ENCODE results near the gene KIAA1755. TPM values are rescaled to one million over a fixed set of nuclear protein-coding genes. Genes with fewer than 3 reads are reported as not detected.

The KIAA1755 gene, protein sequence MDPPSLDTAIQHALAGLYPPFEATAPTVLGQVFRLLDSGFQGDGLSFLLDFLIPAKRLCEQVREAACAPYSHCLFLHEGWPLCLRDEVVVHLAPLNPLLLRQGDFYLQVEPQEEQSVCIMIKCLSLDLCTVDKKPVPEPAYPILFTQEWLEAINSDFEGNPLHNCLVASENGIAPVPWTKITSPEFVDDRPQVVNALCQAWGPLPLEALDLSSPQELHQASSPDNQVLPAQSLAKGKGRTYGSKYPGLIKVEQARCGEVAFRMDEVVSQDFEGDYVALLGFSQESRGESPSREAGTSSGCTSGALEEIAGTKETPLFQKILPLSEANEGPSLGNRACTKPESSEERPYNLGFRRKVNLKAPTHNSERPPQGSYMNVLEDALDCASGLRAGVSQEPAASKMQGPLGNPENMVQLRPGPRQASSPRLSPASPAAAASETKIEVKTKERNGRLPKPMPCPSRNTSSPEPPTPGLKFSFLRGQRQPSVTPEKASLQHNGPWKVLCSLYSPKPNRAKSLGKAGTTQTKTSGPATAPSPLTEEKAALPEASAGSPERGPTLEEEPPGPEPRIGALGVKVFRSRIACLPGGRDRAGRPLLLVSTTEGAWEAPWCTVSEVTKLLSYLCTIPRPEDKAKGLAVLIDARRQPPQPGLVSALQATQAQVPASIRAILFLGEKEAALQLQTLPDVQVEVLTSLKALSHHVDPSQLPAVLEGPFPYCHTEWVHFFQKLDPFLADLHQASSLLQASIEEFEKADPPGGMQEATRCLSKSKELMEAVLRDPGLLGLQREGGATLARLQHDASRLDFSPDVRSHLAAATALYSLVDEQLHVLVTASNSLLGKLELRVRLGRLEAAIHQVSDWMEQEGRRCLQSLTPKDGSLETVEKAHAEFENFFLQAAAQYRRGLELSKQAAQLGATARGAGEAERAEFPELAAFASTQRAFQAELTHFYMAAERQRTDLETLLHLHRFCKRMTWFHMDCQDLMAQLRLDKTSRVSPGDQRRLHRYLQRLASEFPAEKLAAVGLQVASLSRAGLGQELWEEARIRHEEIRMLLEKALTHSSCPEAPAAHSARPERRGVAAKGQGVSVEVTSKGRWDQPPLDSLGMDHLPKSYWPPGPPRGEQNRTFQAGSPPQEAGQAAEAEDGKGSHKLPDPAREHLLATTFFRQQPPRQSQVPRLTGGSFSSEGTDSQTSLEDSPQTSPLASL
- total RNA-seq: not detected in 2 replicates

DNA sequence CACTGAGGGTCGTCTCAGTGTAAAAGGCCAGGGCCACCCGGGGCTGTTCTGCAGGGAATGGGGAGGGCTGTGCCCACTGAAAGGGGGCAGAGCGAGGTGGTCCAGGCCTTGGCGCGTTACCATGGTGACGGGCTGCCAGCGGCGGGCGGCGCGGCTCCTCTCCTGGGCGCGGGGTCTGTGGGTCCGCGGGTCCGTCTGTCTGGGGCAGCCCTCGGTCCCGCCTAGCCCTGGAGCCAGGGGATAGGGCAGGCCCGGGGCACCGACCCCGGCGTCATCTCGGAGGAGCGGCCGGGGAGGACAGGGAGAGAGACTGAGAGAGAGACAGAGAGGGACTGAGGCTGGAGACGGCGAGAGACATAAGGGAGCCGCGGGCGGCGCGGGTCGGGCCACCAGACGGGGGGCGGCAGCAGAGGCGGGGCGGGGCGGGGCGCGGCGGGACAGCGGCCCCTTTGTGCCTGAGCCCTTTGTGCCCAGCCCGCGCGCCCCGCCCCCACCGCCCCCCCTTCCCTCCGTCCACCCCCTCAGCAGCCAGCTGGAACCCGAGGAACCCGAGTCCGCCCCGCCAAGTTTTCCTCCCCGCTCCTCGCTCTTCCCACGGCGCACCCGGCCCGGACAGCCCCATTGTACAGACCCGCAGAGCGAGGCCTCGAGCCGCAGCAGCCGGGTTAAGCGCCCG is at the start of gene KIAA1755:
Gene KIAA1755, minus strand, starts transcription at position 358 of the 676 bp plus-strand sequence. Its CDS starts 235 bp downstream, at position 123.
- H3K9me3 Mint-ChIP-seq: no peaks in the 10 kb centered on the region
- H3K36me3 Mint-ChIP-seq (ENCODE audit: low read depth): no peaks in the 10 kb centered on the region
- no peak within 1 kb of the TSS for H3K27ac Mint-ChIP-seq
- H3K27me3 Mint-ChIP-seq: peaks cover 47% of the 10 kb centered on the region
- intact Hi-C loops (cut with micrococcal nuclease): no loop called here
- H3K4me3 Mint-ChIP-seq: no peak within 1 kb of the TSS
- H3K4me1 Mint-ChIP-seq: no peaks in the 10 kb centered on the region
- no peak for DNase-seq

DNA sequence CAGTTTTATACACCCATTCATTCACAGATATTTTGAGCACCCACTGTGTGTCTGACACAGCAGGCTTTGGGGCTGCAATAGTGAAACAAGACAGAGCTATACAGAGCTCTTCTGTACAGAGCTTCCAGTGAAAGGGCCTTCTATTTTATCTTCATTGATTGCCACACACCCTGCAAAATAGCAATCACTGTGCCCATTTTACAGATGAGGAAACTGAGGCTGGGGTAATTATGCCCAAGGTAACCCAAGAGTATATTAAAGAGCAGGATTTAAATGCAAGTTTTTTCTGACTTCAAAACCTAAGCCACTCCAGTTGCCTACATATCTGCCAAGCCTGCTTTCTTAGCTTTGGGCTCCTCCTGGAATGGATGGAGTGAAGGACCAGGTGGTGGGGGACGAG is 47.9 kb upstream of the KIAA1755 start:
- Mint-ChIP-seq H3K36me3 (ENCODE audit: low read depth) (no peaks in the 10 kb centered on the region), H3K9me3 (no peaks in the 10 kb centered on the region), H3K27ac (no peak overlapping the region), H3K4me3 (no peak overlapping the region), H3K27me3 (peaks cover 15% of the 10 kb centered on the region), H3K4me1 (peaks cover 12% of the 10 kb centered on the region)
- intact Hi-C loops (cut with micrococcal nuclease): no loop called here
- DNase-seq: no peak

- Mint-ChIP-seq H3K27ac (no peak overlapping the region), H3K9me3 (no peaks in the 10 kb centered on the region), H3K36me3 (ENCODE audit: low read depth) (no peaks in the 10 kb centered on the region), H3K4me3 (no peak overlapping the region), H3K4me1 (peaks cover 12% of the 10 kb centered on the region), H3K27me3 (peaks cover 19% of the 10 kb centered on the region)
- intact Hi-C loops (cut with micrococcal nuclease): no loop called here
- no peak for DNase-seq
Measured at GRCh38 chr20:38308047-38308438, 47.5 kb upstream of the KIAA1755 start.

GRCh38 chr20:38307371-38308046 is 47.0 kb upstream of the KIAA1755 start:
- no peak overlapping the region for H3K27ac Mint-ChIP-seq
- intact Hi-C loops (cut with micrococcal nuclease): no loop called here
- H3K4me3 Mint-ChIP-seq: no peak overlapping the region
- no peaks in the 10 kb centered on the region for H3K36me3 Mint-ChIP-seq (ENCODE audit: low read depth)
- peaks cover 12% of the 10 kb centered on the region for H3K4me1 Mint-ChIP-seq
- no peaks in the 10 kb centered on the region for H3K9me3 Mint-ChIP-seq
- no peak for DNase-seq
- H3K27me3 Mint-ChIP-seq: peaks cover 24% of the 10 kb centered on the region

DNA sequence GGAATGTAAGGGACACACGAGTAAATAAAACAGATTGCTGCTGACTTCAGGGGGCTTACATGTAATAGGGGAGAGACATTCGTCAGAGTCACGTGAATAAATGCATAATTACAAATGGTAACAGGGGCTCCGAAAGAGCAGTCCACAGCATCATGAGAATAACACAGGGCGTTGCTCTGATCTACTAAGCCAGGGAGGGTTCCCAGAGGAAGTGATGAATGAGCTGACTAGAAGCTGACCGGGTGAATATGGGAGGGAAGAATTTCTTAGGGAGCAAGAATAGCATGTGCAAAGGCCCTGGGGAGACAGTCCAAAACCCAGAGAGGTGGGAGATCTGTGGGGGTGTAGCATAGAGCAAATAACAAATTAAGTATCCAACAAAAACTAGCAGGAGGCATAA is 45.8 kb upstream of the KIAA1755 start:
- no peak for DNase-seq
- Mint-ChIP-seq H3K4me3 (no peak overlapping the region), H3K27me3 (peaks cover 33% of the 10 kb centered on the region), H3K27ac (no peak overlapping the region), H3K9me3 (no peaks in the 10 kb centered on the region), H3K4me1 (peaks cover 12% of the 10 kb centered on the region), H3K36me3 (ENCODE audit: low read depth) (no peaks in the 10 kb centered on the region)
- intact Hi-C loops (cut with micrococcal nuclease): no loop called here

- Mint-ChIP-seq H3K36me3 (ENCODE audit: low read depth) (no peaks in the 10 kb centered on the region), H3K27ac (no peak overlapping the region), H3K27me3 (peaks cover 38% of the 10 kb centered on the region), H3K4me3 (no peak overlapping the region), H3K9me3 (no peaks in the 10 kb centered on the region), H3K4me1 (peaks cover 12% of the 10 kb centered on the region)
- intact Hi-C loops (cut with micrococcal nuclease): no loop called here
- DNase-seq: no peak
Measured at GRCh38 chr20:38305541-38305940, 45.0 kb upstream of the KIAA1755 start.

- no peaks in the 10 kb centered on the region for H3K9me3 Mint-ChIP-seq
- H3K4me1 Mint-ChIP-seq: peaks cover 12% of the 10 kb centered on the region
- H3K27ac Mint-ChIP-seq: no peak overlapping the region
- no peaks in the 10 kb centered on the region for H3K36me3 Mint-ChIP-seq (ENCODE audit: low read depth)
- H3K27me3 Mint-ChIP-seq: peaks cover 40% of the 10 kb centered on the region
- DNase-seq: peak; percentile 70
- intact Hi-C loops (cut with micrococcal nuclease): no loop called here
- no peak overlapping the region for H3K4me3 Mint-ChIP-seq
Measured at GRCh38 chr20:38304845-38305447, 44.4 kb upstream of the KIAA1755 start.

DNA sequence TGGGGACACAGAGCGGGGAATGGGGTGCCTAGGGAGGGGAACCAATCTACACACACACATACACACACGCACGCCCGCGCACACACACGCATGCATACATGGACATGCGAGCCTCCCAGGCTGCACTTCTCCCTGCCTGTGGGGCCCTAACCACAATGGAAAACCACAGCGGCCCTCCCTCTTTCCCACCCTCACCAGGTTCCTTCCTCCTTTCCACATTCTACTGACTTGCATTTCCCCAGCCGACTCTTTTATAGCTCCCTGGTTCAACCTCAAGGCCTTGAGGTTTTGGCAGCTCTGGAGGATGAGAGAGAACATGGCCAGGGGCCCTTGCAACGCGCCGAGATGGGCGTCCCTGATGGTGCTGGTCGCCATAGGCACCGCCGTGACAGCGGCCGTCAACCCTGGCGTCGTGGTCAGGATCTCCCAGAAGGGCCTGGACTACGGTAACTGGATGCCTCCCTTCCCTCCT is 43.4 kb upstream of the KIAA1755 start, which contains the start of gene BPI:
Gene BPI, plus strand, starts transcription at position 249 of the 472 bp plus-strand sequence. Its CDS starts 68 bp downstream, at position 317.
- Mint-ChIP-seq H3K36me3 (ENCODE audit: low read depth) (no peaks in the 10 kb centered on the region), H3K4me3 (no peak within 1 kb of the TSS), H3K9me3 (no peaks in the 10 kb centered on the region), H3K27me3 (peaks cover 40% of the 10 kb centered on the region), H3K27ac (no peak within 1 kb of the TSS), H3K4me1 (peaks cover 12% of the 10 kb centered on the region)
- intact Hi-C loops (cut with micrococcal nuclease): no loop called here
- peak; percentile 58 for DNase-seq

DNA sequence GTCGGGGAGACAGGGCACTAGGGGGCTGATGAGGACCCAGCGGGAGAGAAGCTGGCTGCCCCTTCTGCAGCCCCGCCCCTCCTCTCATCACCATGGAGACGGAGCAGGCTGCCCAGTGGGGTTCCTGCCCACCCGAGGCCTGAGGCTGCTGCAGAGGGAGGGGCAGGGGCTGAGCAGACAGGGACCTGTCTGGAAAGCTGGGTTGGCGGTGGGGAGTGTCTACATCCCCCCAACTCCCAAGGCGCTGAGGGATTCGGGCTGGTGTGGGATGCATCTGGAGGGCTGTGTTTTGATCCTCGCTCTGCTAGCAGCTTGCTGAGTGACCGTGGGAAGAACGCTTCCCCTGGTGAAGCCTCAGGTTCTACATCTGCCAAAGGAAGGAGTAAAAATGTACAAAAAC is 42.3 kb upstream of the KIAA1755 start:
- no peaks in the 10 kb centered on the region for H3K36me3 Mint-ChIP-seq (ENCODE audit: low read depth)
- intact Hi-C loops (cut with micrococcal nuclease): no loop called here
- no peaks in the 10 kb centered on the region for H3K9me3 Mint-ChIP-seq
- no peak overlapping the region for H3K4me3 Mint-ChIP-seq
- H3K4me1 Mint-ChIP-seq: peaks cover 9% of the 10 kb centered on the region
- DNase-seq: no peak
- peaks cover 40% of the 10 kb centered on the region for H3K27me3 Mint-ChIP-seq
- H3K27ac Mint-ChIP-seq: no peak overlapping the region

- intact Hi-C loops (cut with micrococcal nuclease): no loop called here
- DNase-seq: no peak
- Mint-ChIP-seq H3K36me3 (ENCODE audit: low read depth) (no peaks in the 10 kb centered on the region), H3K27me3 (peaks cover 40% of the 10 kb centered on the region), H3K4me1 (peaks cover 7% of the 10 kb centered on the region), H3K9me3 (no peaks in the 10 kb centered on the region), H3K4me3 (no peak overlapping the region), H3K27ac (no peak overlapping the region)
Measured at GRCh38 chr20:38301309-38301708, 40.8 kb upstream of the KIAA1755 start.

GRCh38 chr20:38300438-38300837 is 39.9 kb upstream of the KIAA1755 start:
- H3K27ac Mint-ChIP-seq: no peak overlapping the region
- peaks cover 40% of the 10 kb centered on the region for H3K27me3 Mint-ChIP-seq
- DNase-seq: no peak
- no peaks in the 10 kb centered on the region for H3K9me3 Mint-ChIP-seq
- H3K4me3 Mint-ChIP-seq: no peak overlapping the region
- intact Hi-C loops (cut with micrococcal nuclease): no loop called here
- no peaks in the 10 kb centered on the region for H3K36me3 Mint-ChIP-seq (ENCODE audit: low read depth)
- peaks cover 7% of the 10 kb centered on the region for H3K4me1 Mint-ChIP-seq

DNA sequence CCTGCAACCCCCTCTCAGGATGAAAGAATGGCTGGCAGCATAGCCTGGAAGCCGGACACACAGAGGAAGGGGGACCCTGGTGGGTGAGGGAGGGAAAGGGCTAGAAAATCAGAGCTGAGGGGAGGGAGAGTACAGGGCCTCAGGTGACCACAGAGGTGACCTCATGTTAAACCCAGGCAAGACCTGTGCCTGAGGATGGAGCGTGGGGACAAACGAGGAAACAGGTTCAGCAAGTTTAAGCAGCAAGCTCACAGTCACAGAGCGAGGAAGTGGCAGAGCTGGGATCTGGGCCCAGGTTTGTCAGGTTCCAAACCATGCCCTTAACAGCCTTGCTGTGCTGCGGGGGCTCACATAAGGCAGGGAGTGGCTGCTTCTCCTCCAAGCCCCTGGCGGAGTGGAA is 39.4 kb upstream of the KIAA1755 start:
- H3K36me3 Mint-ChIP-seq (ENCODE audit: low read depth): no peaks in the 10 kb centered on the region

More for the DNA sequence above, 39.4 kb upstream of the KIAA1755 start:
- DNase-seq: no peak
- Mint-ChIP-seq H3K4me3 (no peak overlapping the region), H3K27ac (no peak overlapping the region), H3K4me1 (peaks cover 7% of the 10 kb centered on the region), H3K27me3 (peaks cover 40% of the 10 kb centered on the region), H3K9me3 (no peaks in the 10 kb centered on the region)
- intact Hi-C loops (cut with micrococcal nuclease): no loop called here

Measured in activated CD4-positive, alpha-beta T cell treated with anti-CD3 and anti-CD28 coated beads, Interleukin-2, amount 10 ng/mL, durations not matched to agents 24 days and 14 days (primary cell).